Frontal cortex (tissue), 4 donors: ENCODE measurements around the gene TNFAIP8L1. TPM values are rescaled to one million over a fixed set of nuclear protein-coding genes. Genes with fewer than 3 reads are reported as not detected.
A peak's percentile ranks its signal among the peaks of the same experiment; 100 is the strongest.
"Not testable (repeated sequence)": the region's sequence is repeated elsewhere in the genome, so short reads cannot be mapped to it uniquely, and the experiment has no call there.

Source experiments
- DNase-seq, 2 donors: peaks; one replicate each; pipeline ENCODE4 v3.0.0; 2012; ENCODE audit warnings: low spot score in 2 of 2
- FAIRE-seq: peaks from 2 replicates; lab custom pipeline; 2012; peaks lifted over from hg19 to GRCh38; lab: Jason Lieb, UNC
- total RNA-seq: library from RNA; depleted of rRNA; stranded (reverse); fragments of >200 nt; gene quantifications from one replicate; pipeline ENCODE4 v1.2.3, GENCODE V29; 2014
- donor health status: control.
- donor health status: control.
- donor health status: control.

The TNFAIP8L1 gene
- total RNA-seq, result 4.5 TPM

- DNase-seq, result peak; percentile 99 to 100
- FAIRE-seq, result no peak
Observed at GRCh38 chr19:4638828-4639530, at the start of gene TNFAIP8L1. Gene TNFAIP8L1, plus strand, starts transcription at chr19:4639516. Its CDS starts 12,354 bp downstream, at chr19:4651870.

GRCh38 chr19:4589579-4590410, 49.5 kb upstream of the TNFAIP8L1 start:
- DNase-seq (no peak), FAIRE-seq (no peak)

GRCh38 chr19:4590559-4590958, 48.8 kb upstream of the TNFAIP8L1 start:
- DNase-seq, result no peak
- no peak for FAIRE-seq

- DNase-seq (no peak), FAIRE-seq (no peak)
Observed at GRCh38 chr19:4591320-4591719, 48.0 kb upstream of the TNFAIP8L1 start.

GRCh38 chr19:4592445-4592844, 46.9 kb upstream of the TNFAIP8L1 start:
- FAIRE-seq (no peak), DNase-seq (no peak)

- no peak for FAIRE-seq
- no peak for DNase-seq
Observed at GRCh38 chr19:4593409-4593851, 45.9 kb upstream of the TNFAIP8L1 start.

GRCh38 chr19:4594201-4594600, 45.1 kb upstream of the TNFAIP8L1 start:
- no peak for DNase-seq
- FAIRE-seq, result no peak

GRCh38 chr19:4595158-4595557, 44.2 kb upstream of the TNFAIP8L1 start:
- FAIRE-seq, DNase-seq: not testable (repeated sequence)

- FAIRE-seq, result no peak
- no peak for DNase-seq
Observed at GRCh38 chr19:4596033-4596904, 43.0 kb upstream of the TNFAIP8L1 start.

GRCh38 chr19:4597278-4597974, 41.9 kb upstream of the TNFAIP8L1 start:
- no peak for DNase-seq
- FAIRE-seq, result no peak

GRCh38 chr19:4597975-4598671, 41.2 kb upstream of the TNFAIP8L1 start:
- DNase-seq (no peak), FAIRE-seq (no peak)

GRCh38 chr19:4598712-4599111, 40.6 kb upstream of the TNFAIP8L1 start:
- no peak for FAIRE-seq

GRCh38 chr19:4600082-4600481, 39.2 kb upstream of the TNFAIP8L1 start:
- FAIRE-seq (no peak), DNase-seq (no peak)

More at GRCh38 chr19:4598712-4599111, 40.6 kb upstream of the TNFAIP8L1 start:
- no peak for DNase-seq

- FAIRE-seq (no peak), DNase-seq (no peak)
Observed at GRCh38 chr19:4600893-4601292, 38.4 kb upstream of the TNFAIP8L1 start.

GRCh38 chr19:4602173-4602788, 37.0 kb upstream of the TNFAIP8L1 start:
- FAIRE-seq (no peak), DNase-seq (no peak)

GRCh38 chr19:4602915-4603314, 36.4 kb upstream of the TNFAIP8L1 start:
- no peak for FAIRE-seq
- DNase-seq, result no peak

GRCh38 chr19:4604912-4605311, 34.4 kb upstream of the TNFAIP8L1 start:
- no peak for FAIRE-seq
- DNase-seq, result no peak

- DNase-seq, result no peak
- no peak for FAIRE-seq
Observed at GRCh38 chr19:4606181-4606580, 33.1 kb upstream of the TNFAIP8L1 start.
